Measurements from ENCODE around the gene RAB8A.

RAB8A gene

DNA sequence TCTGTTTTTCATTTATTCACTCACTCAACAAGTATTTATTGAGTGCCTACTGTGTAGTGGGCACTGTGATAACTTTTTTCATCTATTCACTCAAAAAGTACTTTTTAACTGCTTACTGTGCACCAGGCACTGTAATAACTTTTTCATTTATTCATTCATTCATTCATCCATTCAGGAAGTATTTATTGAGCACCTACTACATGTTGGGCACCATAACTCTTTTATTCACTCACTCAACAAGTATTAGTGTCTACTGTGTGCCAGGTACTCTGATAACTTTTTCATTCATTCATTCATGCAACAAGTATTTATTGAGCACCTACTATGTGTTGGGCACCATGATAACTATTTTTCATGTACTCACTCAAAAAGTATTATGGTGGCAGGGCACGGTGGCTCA lies 54.7 kb downstream of the RAB8A start:
- no peaks in the 10 kb centered on the region for H3F3A ChIP-seq (ENCODE audit: insufficient read depth, low read length)
- H3K27me3 ChIP-seq (ENCODE audit: insufficient read depth, low read length), result no peaks in the 10 kb centered on the region
- H4K20me1 ChIP-seq (ENCODE audit: insufficient read depth, low read length), result no peaks in the 10 kb centered on the region
- H3K9ac ChIP-seq (ENCODE audit: low read length), result no peak overlapping the region
- H3K4me3 ChIP-seq (ENCODE audit: low read depth, low read length, poor library complexity, severe bottlenecking), result no peak overlapping the region
- H3K9me3 ChIP-seq (ENCODE audit: low read length), result no peaks in the 10 kb centered on the region
- no peaks in the 10 kb centered on the region for H3K79me2 ChIP-seq (ENCODE audit: insufficient read depth, low read length)
- H3K9me2 ChIP-seq (ENCODE audit: low read depth, low read length), result no peaks in the 10 kb centered on the region
- H3K4me2 ChIP-seq (ENCODE audit: low read length), result no peak overlapping the region
- no peaks in the 10 kb centered on the region for H3K4me1 ChIP-seq (ENCODE audit: insufficient read depth, low read length, severe bottlenecking)
- no peak overlapping the region for H3K27ac ChIP-seq (ENCODE audit: low read depth, low read length, poor library complexity, severe bottlenecking)
- no peaks in the 10 kb centered on the region; the same call in 1 of the 2 replicates for H3K36me3 ChIP-seq (ENCODE audit: insufficient read depth, low read length)
- H2AFZ ChIP-seq (ENCODE audit: low read length), result no peak overlapping the region
- TF ChIP-seq EZH2 (IDR thresholded peaks at IDR 0.05; ENCODE audit: borderline replicate concordance, low read length), result no peak
- TF ChIP-seq, protein P1, sequence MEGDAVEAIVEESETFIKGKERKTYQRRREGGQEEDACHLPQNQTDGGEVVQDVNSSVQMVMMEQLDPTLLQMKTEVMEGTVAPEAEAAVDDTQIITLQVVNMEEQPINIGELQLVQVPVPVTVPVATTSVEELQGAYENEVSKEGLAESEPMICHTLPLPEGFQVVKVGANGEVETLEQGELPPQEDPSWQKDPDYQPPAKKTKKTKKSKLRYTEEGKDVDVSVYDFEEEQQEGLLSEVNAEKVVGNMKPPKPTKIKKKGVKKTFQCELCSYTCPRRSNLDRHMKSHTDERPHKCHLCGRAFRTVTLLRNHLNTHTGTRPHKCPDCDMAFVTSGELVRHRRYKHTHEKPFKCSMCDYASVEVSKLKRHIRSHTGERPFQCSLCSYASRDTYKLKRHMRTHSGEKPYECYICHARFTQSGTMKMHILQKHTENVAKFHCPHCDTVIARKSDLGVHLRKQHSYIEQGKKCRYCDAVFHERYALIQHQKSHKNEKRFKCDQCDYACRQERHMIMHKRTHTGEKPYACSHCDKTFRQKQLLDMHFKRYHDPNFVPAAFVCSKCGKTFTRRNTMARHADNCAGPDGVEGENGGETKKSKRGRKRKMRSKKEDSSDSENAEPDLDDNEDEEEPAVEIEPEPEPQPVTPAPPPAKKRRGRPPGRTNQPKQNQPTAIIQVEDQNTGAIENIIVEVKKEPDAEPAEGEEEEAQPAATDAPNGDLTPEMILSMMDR (IDR thresholded peaks at IDR 0.05; ENCODE audit: low read length), result no peak

DNA sequence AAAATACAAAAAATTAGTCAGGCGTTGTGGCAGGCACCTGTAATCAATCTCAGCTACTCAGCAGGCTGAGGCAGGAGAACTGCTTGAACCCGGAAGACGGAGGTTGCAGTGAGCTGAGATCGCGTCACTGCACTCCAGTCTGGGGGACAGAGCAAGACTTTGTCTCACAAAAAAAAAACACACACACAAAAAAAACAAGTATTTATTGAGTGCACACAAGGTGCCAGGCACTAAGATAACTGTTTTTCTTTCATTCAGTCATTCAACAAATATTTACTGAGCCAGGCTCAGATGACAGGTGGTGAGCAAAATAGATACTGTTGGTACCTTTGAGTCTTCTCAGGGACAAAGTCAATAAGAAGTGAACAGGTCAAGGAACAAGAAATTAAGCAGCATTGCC lies 55.4 kb downstream of the RAB8A start:
- Histone ChIP-seq H3K27me3 (ENCODE audit: insufficient read depth, low read length) (no peaks in the 10 kb centered on the region), H2AFZ (ENCODE audit: low read length) (no peak overlapping the region), H3K27ac (ENCODE audit: low read depth, low read length, poor library complexity, severe bottlenecking) (no peak overlapping the region), H3K9me2 (ENCODE audit: low read depth, low read length) (no peaks in the 10 kb centered on the region), H3K36me3 (ENCODE audit: insufficient read depth, low read length) (no peaks in the 10 kb centered on the region; the same call in 1 of the 2 replicates), H3K79me2 (ENCODE audit: insufficient read depth, low read length) (no peaks in the 10 kb centered on the region), H4K20me1 (ENCODE audit: insufficient read depth, low read length) (no peaks in the 10 kb centered on the region), H3F3A (ENCODE audit: insufficient read depth, low read length) (no peaks in the 10 kb centered on the region), H3K9ac (ENCODE audit: low read length) (no peak overlapping the region), H3K4me2 (ENCODE audit: low read length) (no peak overlapping the region), H3K4me3 (ENCODE audit: low read depth, low read length, poor library complexity, severe bottlenecking) (no peak overlapping the region), H3K4me1 (ENCODE audit: insufficient read depth, low read length, severe bottlenecking) (no peaks in the 10 kb centered on the region), H3K9me3 (ENCODE audit: low read length) (no peaks in the 10 kb centered on the region)
- TF ChIP-seq EZH2 (IDR thresholded peaks at IDR 0.05; ENCODE audit: borderline replicate concordance, low read length), result no peak
- TF ChIP-seq, protein P1 (IDR thresholded peaks at IDR 0.05; ENCODE audit: low read length), result no peak

DNA sequence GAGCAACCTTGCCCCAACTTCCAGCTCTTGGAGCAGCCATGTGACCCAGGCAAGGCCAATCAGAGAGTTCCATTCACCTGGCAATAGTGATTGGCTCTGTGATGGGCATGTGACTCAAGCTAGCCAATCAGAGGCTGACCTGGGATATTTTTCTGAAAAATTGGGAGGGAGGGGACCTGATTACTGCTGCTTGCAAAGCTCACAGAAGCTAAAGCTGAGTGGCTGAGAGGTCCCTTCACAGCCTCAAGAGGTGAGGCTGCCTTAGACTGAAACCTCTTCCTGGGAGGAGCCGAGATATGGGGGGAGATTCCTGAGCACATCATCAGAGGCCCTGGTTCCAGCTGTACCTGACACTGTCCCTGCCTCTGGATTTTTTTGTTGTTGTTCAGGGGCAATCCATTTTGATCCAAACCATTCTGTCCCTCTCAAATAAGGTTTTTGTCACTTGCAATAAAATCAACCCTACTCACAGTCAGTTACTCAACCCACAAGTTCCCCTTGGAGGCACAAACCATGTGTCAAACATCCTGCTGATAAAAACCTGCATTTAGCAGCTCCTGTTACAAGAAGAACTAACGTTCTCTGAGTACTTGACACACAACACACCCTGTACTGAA lies 56.9 kb downstream of the RAB8A start:
- Histone ChIP-seq H2AFZ (ENCODE audit: low read length) (no peak overlapping the region), H3K9ac (ENCODE audit: low read length) (no peak overlapping the region), H3K27me3 (ENCODE audit: insufficient read depth, low read length) (no peaks in the 10 kb centered on the region), H3F3A (ENCODE audit: insufficient read depth, low read length) (no peaks in the 10 kb centered on the region), H3K4me1 (ENCODE audit: insufficient read depth, low read length, severe bottlenecking) (no peaks in the 10 kb centered on the region), H3K36me3 (ENCODE audit: insufficient read depth, low read length) (no peaks in the 10 kb centered on the region; the same call in 1 of the 2 replicates), H3K4me2 (ENCODE audit: low read length) (no peak overlapping the region), H3K79me2 (ENCODE audit: insufficient read depth, low read length) (no peaks in the 10 kb centered on the region), H4K20me1 (ENCODE audit: insufficient read depth, low read length) (no peaks in the 10 kb centered on the region), H3K4me3 (ENCODE audit: low read depth, low read length, poor library complexity, severe bottlenecking) (no peak overlapping the region), H3K27ac (ENCODE audit: low read depth, low read length, poor library complexity, severe bottlenecking) (no peak overlapping the region), H3K9me2 (ENCODE audit: low read depth, low read length) (no peaks in the 10 kb centered on the region), H3K9me3 (ENCODE audit: low read length) (no peaks in the 10 kb centered on the region)
- TF ChIP-seq, protein P1 (IDR thresholded peaks at IDR 0.05; ENCODE audit: low read length), result no peak
- TF ChIP-seq EZH2 (IDR thresholded peaks at IDR 0.05; ENCODE audit: borderline replicate concordance, low read length), result no peak
